NCI-H82 (cell line): ENCODE data around the gene NQO1.

ENCODE experiments used
- DNase-seq: peaks from one replicate; lab custom pipeline; 2025; lab: John Stamatoyannopoulos, UW

Gene NQO1

GRCh38 chr16:69706256-69706974, 19.9 kb downstream of the NQO1 start:
- no peak for DNase-seq

- DNase-seq, result no peak
These were observed 22.7 kb downstream of the NQO1 start for GRCh38 chr16:69703638-69704037.

DNA sequence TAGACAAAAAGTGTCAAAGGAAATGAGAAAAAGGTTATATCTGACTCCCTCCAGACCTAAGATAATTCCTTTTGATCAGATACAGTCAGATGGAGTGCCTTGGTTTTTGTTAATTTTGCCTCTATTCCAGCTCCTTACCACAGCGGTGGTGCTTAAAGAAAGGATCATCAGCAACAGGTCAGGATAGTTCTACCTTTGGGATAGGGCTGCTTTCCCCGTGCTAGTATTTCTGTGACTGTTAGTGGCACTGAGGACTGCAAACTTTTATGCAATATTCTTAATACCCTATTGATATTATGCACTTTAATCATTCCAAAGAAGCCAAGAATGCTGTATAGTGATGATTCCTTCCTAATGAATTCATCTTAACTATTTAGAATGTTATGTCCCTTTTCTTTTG, 24.5 kb downstream of the NQO1 start:
- DNase-seq, result no peak

- DNase-seq, result no peak
These were observed 24.9 kb downstream of the NQO1 start for GRCh38 chr16:69701452-69701851.

GRCh38 chr16:69699915-69700314, 26.4 kb downstream of the NQO1 start:
- no peak for DNase-seq

DNA sequence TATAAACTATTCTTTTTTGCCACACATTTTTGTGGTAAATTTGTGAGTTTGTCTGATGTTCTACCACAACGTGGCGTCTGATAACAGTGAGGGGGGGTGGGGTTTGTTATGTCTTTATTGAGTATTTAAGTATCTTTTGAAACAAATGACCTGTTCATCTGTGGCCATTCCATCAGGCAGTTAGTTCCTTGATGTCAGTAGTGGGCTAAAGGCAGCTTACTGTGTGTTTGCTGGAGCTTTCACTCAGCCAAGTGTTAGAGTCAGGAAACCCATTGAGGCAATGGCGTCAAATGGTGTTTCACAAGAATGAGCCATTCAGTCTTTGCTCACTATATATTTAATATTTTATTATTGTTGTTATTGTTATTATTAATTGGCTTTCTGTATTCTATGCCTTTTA, 28.0 kb downstream of the NQO1 start:
- DNase-seq, result no peak

GRCh38 chr16:69693916-69694315, 32.4 kb downstream of the NQO1 start:
- no peak for DNase-seq

DNA sequence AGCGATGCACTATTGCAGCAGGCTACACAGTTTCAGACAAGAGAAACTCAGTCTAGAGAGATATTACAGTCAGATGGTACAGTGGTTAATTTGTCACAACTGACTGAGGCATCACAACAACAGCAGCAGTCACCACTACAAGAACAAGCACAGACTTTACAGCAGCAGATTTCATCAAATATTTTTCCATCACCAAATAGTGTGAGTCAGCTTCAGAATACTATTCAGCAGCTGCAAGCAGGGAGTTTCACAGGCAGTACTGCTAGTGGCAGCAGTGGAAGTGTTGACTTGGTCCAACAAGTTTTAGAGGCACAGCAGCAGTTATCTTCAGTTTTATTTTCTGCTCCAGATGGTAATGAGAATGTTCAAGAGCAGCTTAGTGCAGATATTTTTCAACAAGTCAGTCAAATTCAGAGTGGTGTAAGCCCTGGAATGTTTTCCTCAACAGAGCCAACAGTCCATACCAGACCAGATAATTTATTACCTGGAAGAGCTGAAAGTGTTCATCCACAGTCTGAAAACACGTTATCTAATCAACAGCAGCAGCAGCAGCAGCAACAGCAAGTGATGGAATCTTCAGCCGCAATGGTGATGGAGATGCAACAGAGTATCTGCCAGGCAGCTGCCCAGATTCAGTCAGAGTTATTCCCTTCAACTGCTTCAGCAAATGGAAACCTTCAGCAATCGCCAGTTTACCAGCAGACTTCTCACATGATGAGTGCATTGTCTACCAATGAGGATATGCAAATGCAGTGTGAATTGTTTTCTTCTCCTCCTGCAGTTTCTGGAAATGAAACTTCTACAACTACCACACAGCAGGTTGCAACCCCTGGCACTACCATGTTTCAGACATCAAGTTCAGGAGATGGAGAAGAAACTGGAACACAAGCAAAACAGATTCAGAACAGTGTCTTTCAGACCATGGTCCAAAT, 34.1 kb downstream of the NQO1 start:
- no peak for DNase-seq

DNA sequence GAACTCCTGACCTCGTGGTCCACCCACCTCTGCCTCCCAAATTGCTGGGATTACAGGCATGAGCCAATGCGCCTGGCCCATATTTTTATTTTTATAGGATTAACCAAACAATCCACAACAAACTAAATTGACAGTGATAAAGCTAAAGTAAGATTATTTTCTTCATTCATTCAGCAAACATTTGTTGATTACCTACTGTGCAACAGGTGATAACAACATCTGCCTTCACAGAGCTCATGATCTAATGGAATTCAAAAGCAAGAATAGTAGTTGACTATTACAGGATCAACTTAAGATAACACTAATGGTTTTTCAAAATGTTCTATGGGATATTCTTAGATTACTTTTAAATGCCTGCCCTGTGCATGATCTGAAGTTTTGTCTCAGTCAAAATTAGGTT, 37.8 kb downstream of the NQO1 start:
- DNase-seq, result no peak

DNA sequence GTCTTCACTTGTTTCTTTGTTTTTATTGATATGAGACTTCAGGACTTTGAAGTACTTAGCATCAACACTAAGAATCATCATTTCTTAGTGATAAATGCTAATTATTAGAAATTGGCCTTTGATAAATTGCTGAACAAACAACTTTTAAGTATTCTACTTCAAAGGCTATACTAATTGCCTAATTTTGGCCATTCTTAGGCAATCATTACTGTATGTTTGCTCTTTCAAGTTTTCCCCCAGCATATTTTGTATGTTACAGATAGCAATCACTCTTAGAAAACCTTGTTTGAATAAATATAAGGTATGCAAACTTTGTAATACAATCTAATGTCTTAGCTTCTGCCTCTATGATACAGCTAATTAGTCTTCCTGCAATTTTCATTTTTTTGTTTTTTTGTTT, 46.0 kb downstream of the NQO1 start:
- DNase-seq, result no peak

- DNase-seq, result no peak
These were observed 53.2 kb downstream of the NQO1 start for GRCh38 chr16:69672998-69673713.

DNA sequence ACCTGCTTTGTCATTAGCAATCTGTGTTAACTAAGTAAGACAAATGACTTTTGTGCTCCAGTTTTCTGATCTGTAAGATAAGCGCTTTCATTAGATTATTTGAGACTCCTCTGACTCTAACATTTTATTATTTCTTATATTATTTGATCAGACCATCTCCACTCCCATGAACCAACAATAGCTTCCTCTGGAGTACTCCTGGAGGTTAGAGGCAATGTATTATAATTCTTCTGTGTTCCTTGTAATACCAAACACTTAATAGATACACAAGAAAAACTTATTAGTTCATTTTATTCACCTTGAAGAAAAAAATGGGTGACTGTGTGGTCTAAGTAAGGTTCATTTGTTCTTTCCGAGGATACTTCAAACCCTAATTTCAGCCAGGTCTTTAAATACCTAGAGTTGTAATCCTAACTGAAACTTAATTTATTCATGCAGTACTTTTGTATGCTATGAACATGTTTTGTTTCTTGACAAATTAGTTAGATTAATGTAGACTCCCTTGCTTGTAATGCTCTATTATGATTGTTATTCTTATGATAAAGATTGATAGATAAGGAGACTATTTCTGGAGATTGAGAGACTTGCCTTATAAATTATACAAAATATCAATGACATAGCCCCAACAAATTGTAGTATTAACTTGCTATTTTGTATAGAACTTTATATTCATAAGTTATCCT, 53.9 kb downstream of the NQO1 start:
- no peak for DNase-seq

- no peak for DNase-seq
These were observed 56.8 kb downstream of the NQO1 start for GRCh38 chr16:69669577-69669976.

GRCh38 chr16:69663846-69664245, 62.5 kb downstream of the NQO1 start:
- no peak for DNase-seq

DNA sequence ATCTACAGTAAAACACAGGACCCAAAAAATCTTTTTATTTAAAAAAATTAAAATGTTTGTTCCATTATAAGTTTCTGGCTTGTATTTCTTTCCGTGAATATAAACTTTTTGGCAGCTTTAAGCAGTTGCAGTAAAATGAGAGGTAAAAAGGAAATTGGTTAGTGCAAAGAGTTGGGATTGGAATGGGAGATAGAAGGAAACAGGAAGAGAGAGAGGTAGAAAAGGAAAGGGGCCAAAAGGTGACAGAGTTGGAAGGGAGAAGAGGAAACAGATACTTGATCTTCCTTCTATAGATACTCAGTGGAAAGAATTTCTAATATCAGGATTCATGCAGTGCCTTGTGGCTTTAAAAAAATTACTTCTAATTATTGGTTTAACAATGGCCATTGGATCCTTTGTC, 63.5 kb downstream of the NQO1 start:
- no peak for DNase-seq

DNA sequence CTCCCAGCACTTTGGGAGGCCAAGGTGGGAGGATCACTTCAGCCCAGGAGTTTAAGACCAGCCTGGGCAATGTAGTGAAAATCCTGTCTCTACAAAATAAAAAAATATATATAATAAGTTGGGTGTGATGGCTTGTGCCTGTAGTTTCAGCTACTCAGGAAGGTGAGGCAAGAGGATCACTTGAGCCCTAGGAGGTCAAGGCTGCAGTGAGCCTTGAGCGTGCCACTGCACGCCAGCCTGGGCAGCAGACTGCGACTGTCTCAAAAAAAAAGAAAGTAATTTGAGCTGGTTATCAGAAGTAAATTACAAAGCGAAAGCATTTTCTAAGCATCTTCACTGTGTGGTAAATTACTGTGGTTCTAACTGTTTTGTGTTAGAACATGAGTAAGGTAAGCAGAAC, 66.2 kb downstream of the NQO1 start:
- DNase-seq, result no peak
